Uterus (tissue), 2 donors: Measurements from ENCODE around the gene VTCN1.

Experiments
- CTCF ChIP-seq, 4 experiments: fragments of 200-600 bp in 2 of 4; fragments of 450-650 bp in 2 of 4; sonication (generic) in 2 of 4; IDR thresholded peaks; one replicate each; pipeline ENCODE4 v1.5.1; 2016 to 2019; ENCODE audit warnings: antibody characterized with exemption in 4 of 4, mild to moderate bottlenecking in 2 of 4, moderate library complexity in 1 of 4
- POLR2A ChIP-seq, 2 donors: fragments of 450-650 bp; IDR thresholded peaks; one replicate each; pipeline ENCODE4 v1.6.1; 2016; ENCODE audit warnings: antibody characterized with exemption in 2 of 2, mild to moderate bottlenecking in 1 of 2, moderate library complexity in 1 of 2

DNA sequence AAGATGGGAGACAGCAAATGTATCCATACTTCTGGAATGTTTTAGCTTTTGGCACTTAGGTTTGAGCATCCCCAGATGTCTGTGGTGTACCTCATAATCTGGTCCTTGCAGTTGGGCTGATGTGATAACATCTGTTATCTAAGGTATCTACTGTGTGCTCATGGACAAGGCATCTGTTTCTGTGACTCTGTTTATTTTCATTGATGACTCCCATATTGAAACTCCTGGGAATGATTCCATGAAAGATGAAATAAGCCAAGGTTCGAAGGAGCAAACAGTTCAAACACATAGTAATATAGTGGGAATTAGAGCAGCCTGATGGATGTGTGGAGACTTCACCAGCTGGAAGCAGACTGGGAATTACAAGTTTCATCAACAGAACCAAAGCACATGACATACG lies 68.5 kb downstream of the VTCN1 start:
- TF ChIP-seq CTCF (IDR thresholded peaks at IDR 0.05) (no peak), POLR2A (IDR thresholded peaks at IDR 0.05) (no peak)
